ENCODE measurements around the gene KRT35.
"Not testable (repeated sequence)": the region's sequence is repeated elsewhere in the genome, so short reads cannot be mapped to it uniquely, and the experiment has no call there.

KRT35 gene

DNA sequence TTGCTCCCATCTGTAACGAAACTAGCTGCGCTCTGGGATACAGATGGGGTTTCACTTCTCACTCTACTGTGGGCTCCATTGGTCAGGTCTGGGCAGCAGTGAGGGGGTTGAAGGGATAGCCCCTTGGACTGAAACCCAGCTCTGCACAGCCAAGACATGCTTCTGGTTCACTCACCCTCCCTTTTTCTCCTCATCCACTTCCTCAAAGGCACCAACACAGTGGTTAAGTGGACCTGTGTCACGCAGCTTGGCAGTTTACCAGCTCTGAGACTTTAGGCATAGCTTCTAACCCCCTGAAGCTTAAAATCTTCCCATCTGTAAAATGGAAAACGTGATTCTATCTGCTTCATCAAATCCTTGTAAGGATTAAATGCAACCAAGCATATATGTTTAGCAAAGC, 28.7 kb downstream of the KRT35 start:
- no peak for DNase-seq

- no peak for DNase-seq
These were observed 29.7 kb downstream of the KRT35 start for GRCh38 chr17:41451154-41451728.

DNA sequence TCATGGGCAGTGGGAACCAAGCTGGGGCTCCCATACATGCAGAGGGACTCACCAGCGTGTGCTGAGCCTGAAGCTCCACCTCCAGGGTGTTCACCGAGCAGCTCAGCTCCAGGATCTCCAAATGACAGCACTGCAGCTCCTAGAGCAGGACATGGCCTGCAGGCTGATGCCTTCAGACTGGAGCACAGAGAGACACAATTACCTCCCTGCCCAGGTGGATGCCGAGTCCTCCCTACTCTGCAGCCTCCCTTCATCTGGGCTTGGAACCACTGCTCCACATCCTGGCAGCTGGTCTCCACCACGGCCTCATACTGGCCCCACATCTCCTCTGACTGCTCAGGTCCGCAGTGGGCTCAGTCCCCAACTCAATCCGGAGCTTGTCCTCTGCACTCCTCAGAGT, 31.9 kb downstream of the KRT35 start:
- no peak for DNase-seq

DNA sequence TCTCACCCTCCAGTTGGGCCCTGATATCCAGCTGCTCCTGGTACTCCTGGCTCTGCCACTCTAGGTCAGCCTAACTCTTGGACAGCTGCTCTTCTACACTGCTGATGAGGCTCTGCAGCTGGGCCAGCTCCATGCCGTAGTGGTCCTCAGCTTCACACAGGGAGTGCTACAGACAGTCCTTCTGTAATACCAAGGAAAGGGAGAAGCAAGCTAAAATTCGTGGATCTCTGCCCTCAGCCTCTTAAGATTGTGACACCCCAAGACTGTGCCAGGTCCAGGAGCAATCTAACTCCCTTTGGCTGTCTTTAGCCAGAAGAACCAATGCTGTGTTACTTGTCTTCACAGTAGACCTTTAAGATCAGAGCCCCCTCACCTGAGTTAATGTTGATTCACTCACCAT, 32.4 kb downstream of the KRT35 start:
- DNase-seq: no peak

- DNase-seq: no peak
These were observed 34.1 kb downstream of the KRT35 start for GRCh38 chr17:41446806-41447205.

- no peak for DNase-seq
These were observed 36.3 kb downstream of the KRT35 start for GRCh38 chr17:41444640-41445039.

- no peak for DNase-seq
These were observed 36.8 kb downstream of the KRT35 start for GRCh38 chr17:41444186-41444585.

DNA sequence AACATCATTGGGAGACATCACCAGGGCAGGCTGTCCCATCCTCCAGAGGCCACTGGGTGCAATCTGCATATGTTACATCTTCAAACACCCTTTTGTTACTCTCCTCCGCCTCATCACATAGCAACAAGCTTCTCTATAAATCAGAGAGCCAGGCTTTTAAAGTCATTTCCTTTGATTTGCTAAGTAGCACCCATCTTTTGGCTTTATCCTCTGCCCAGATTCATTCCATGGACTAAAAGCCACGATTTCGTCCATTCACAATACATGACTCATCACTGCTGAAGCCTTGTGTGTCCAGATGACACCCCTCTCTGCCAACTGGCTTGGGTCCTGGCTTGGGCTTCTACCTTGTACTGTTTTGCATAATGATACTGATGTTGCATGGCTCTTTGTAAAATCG, 38.2 kb downstream of the KRT35 start:
- no peak for DNase-seq

- no peak for DNase-seq
These were observed 40.4 kb downstream of the KRT35 start, which contains the start of gene KRT38 for GRCh38 chr17:41440531-41441033. Gene KRT38 (minus strand): TSS chr17:41440983. CDS start chr17:41440921, 62 bp downstream.

DNA sequence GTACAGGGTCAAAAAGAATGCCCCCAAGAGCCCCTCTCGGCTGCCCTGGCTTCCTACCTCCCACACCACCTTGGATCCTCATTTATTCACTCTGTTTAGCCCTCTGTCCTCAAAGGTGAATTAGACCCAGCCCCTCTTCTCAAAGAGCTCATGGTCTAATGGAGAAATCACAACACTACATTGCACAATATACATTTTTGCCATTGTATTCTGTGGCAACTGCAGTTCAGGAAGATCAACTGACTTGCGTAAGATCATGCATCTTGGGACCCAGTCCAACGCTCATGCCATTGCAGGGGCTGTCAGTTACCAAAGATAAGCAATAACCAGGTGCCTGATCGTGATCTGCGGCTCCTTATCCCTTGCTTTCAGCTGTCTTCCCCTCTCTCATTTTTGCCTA, 41.6 kb downstream of the KRT35 start:
- no peak for DNase-seq

GRCh38 chr17:41437769-41438168, 43.2 kb downstream of the KRT35 start:
- DNase-seq: no peak

DNA sequence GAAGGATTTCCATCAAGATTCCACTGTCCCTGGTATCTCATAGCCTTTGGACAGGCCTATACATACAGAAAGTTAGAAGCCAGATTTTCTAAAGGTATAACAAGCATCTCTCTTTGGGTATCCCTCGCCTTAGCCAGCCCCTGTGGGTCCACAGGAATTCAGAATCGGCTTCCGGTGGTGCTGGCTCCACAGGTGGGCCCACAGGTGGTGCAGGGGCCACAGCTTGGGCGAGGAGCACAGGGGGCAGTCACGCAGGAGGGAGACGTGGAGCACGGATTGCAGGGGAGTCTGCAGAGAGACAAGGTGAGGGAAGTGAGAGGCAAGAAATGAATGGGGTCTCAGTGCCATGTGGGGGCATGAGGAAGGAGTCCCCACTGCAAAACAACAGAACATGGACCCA, 43.7 kb downstream of the KRT35 start:
- DNase-seq: no peak

DNA sequence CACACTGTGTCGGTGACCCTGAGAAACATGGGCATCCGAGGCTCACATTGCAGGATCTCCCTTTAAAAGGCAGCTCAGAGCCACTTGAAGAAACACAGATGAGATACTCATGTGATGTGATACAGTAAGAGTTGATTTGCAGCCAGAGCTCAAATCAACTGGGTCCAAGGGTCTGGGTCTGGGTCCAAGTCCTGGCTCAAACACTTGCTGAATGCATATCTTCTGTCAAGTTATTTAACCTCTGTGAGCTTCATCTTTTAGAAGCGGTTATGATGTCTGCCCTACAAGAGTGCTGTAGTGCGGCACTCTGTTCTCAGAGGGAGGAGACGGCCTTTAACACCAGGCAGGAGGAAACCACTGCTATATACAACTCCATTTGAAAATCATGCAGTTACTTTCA, 46.5 kb downstream of the KRT35 start:
- DNase-seq: no peak

GRCh38 chr17:41434005-41434404, 46.9 kb downstream of the KRT35 start:
- peak; percentile 40 for DNase-seq

DNA sequence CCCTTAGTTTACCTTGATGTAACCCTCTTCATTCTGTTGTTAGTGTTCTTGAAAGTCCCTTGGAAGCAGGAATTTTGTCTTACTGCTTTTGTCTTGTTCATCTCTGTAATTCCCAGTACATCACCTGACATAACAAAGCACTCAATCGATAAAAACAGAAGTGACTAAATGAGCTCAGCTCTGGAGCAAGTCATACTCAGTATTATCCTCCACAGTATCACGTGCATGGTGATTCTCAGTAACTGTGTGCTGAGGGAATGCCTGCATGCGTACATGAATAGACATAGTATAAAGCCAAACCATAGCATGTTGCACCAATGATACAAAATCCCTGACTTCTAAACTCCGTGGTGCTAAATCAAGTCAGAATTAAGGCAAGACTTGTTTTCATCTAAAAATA, 47.4 kb downstream of the KRT35 start:
- no peak for DNase-seq

GRCh38 chr17:41430376-41430775, 50.6 kb downstream of the KRT35 start:
- not testable (repeated sequence) for DNase-seq

GRCh38 chr17:41429667-41430066, 51.3 kb downstream of the KRT35 start:
- DNase-seq: no peak

DNA sequence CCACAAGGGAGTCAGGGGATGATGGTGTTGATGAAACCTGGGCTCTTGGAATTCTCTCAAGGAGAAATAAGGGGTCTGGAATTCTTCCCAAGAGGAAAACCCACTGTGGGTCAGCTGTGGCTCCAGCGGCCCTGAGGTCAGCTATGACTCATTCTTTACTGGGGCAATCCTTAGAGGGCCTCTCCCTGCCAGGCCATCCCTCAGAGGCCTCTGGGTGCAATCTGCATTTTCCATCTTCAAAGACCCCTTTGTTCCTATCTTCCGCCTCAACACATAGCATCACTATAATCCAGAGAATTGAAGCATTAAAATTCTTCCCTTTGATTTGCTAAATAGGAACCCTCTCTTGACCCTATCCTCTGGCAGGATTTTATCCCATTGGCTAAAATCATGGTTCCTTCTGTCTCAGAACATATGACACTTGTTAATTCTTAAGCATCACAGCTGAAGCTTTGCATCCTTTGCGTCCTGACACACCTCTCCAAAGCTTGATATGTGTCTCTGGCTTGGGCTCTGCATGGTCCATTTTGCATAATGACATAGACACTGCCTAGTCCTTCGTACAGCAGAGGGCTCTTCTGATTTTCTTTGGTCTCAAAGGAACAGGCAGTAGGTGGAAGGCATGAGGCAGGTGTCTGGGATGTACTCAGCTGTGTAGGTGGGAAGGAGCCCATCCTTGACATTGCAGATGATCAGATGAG, 52.2 kb downstream of the KRT35 start:
- DNase-seq: no peak
